Measurements from ENCODE around the gene ZSWIM8. TPM values are rescaled to one million over a fixed set of nuclear protein-coding genes. Genes with fewer than 3 reads are reported as not detected.

The ZSWIM8 gene
- polyA plus RNA-seq, 1 donor (not counting 4 experiments of a cell fraction or from before 2014, with no cell fraction given) = 34.2 TPM

GRCh38 chr10:73813333-73813732, 27.9 kb downstream of the ZSWIM8 start:
- FAIRE-seq = no peak
- dilution Hi-C loops (cut with MboI; ENCODE audit: extremely low pct_ligation_motif_present, low sequenced_read_pairs) = no loop called here

GRCh38 chr10:73814276-73814895, 29.0 kb downstream of the ZSWIM8 start:
- H3K9ac ChIP-seq (ENCODE audit: control insufficient read depth, extremely low read depth, insufficient read depth, low read length) = no peak overlapping the region
- H3K27me3 ChIP-seq (ENCODE audit: control insufficient read depth, extremely low read depth, insufficient read depth, low read length) = no peaks in the 10 kb centered on the region
- no peak for FAIRE-seq
- H3K27ac ChIP-seq (ENCODE audit: control insufficient read depth, insufficient read depth, low read length) = no peak overlapping the region
- H4K20me1 ChIP-seq (ENCODE audit: control insufficient read depth, extremely low read depth, insufficient read depth, low read length) = no peaks in the 10 kb centered on the region
- H3K79me2 ChIP-seq (ENCODE audit: control insufficient read depth, insufficient read depth, low read length) = peaks cover 3% of the 10 kb centered on the region
- no peak overlapping the region for H2AFZ ChIP-seq (ENCODE audit: control insufficient read depth, low read length)
- H3K9me1 ChIP-seq (ENCODE audit: control insufficient read depth, extremely low read depth, insufficient read depth, low read length) = no peaks in the 10 kb centered on the region
- DNase-seq (ENCODE audit: low read depth, low spot score) = no peak
- H3K4me3 ChIP-seq (ENCODE audit: control insufficient read depth in 2 of 3, extremely low read depth in 1 of 3, insufficient read depth in 2 of 3, low read depth in 1 of 3, low read length in 3 of 3) = no peak overlapping the region
- H3K4me1 ChIP-seq (ENCODE audit: control insufficient read depth, extremely low read depth, insufficient read depth, low read length) = peaks cover 8% of the 10 kb centered on the region
- H3K36me3 ChIP-seq (ENCODE audit: control insufficient read depth in 2 of 2, extremely low read depth in 1 of 2, insufficient read depth in 2 of 2, low read length in 2 of 2) = peaks cover 5 to 21% of the 10 kb centered on the region in 2 experiments
- dilution Hi-C loops (cut with MboI; ENCODE audit: extremely low pct_ligation_motif_present, low sequenced_read_pairs) = no loop called here
- H3K9me3 ChIP-seq (ENCODE audit: control insufficient read depth, low read depth, low read length) = no peaks in the 10 kb centered on the region
- H3K4me2 ChIP-seq (ENCODE audit: control insufficient read depth, extremely low read depth, insufficient read depth, low read depth, low read length) = no peak overlapping the region
- TF ChIP-seq EZH2 (IDR thresholded peaks at IDR 0.05; ENCODE audit: low read length) = no peak
- TF ChIP-seq CTCF (optimal IDR thresholded peaks at IDR 0.05 in 1 of 3, IDR thresholded peaks at IDR 0.05 in 1 of 3, conservative IDR thresholded peaks at IDR 0.05 in 1 of 3; ENCODE audit: extremely low read depth in 1 of 3, insufficient read depth in 2 of 3, low read length in 3 of 3) = no peak

More at GRCh38 chr10:73813333-73813732, 27.9 kb downstream of the ZSWIM8 start:
- H2AFZ ChIP-seq (ENCODE audit: control insufficient read depth, low read length) = no peak overlapping the region
- no peaks in the 10 kb centered on the region for H3K9me3 ChIP-seq (ENCODE audit: control insufficient read depth, low read depth, low read length)
- H3K4me2 ChIP-seq (ENCODE audit: control insufficient read depth, extremely low read depth, insufficient read depth, low read depth, low read length) = no peak overlapping the region
- peaks cover 3% of the 10 kb centered on the region for H3K79me2 ChIP-seq (ENCODE audit: control insufficient read depth, insufficient read depth, low read length)
- DNase-seq (ENCODE audit: low read depth, low spot score) = no peak
- H4K20me1 ChIP-seq (ENCODE audit: control insufficient read depth, extremely low read depth, insufficient read depth, low read length) = no peaks in the 10 kb centered on the region
- H3K27me3 ChIP-seq (ENCODE audit: control insufficient read depth, extremely low read depth, insufficient read depth, low read length) = no peaks in the 10 kb centered on the region
- H3K9me1 ChIP-seq (ENCODE audit: control insufficient read depth, extremely low read depth, insufficient read depth, low read length) = no peaks in the 10 kb centered on the region
- H3K4me1 ChIP-seq (ENCODE audit: control insufficient read depth, extremely low read depth, insufficient read depth, low read length) = peaks cover 2% of the 10 kb centered on the region
- H3K27ac ChIP-seq (ENCODE audit: control insufficient read depth, insufficient read depth, low read length) = no peak overlapping the region
- H3K36me3 ChIP-seq (ENCODE audit: control insufficient read depth in 2 of 2, extremely low read depth in 1 of 2, insufficient read depth in 2 of 2, low read length in 2 of 2) = peaks cover 5 to 23% of the 10 kb centered on the region in 2 experiments
- no peak overlapping the region for H3K4me3 ChIP-seq (ENCODE audit: control insufficient read depth in 2 of 3, extremely low read depth in 1 of 3, insufficient read depth in 2 of 3, low read depth in 1 of 3, low read length in 3 of 3)
- TF ChIP-seq EZH2 (IDR thresholded peaks at IDR 0.05; ENCODE audit: low read length) (no peak), CTCF (optimal IDR thresholded peaks at IDR 0.05 in 1 of 3, IDR thresholded peaks at IDR 0.05 in 1 of 3, conservative IDR thresholded peaks at IDR 0.05 in 1 of 3; ENCODE audit: extremely low read depth in 1 of 3, insufficient read depth in 2 of 3, low read length in 3 of 3) (no peak)
- no peak overlapping the region for H3K9ac ChIP-seq (ENCODE audit: control insufficient read depth, extremely low read depth, insufficient read depth, low read length)
